K562 (cell line): Measurements from ENCODE around the gene FAM83G. TPM values are rescaled to one million over a fixed set of nuclear protein-coding genes. Genes with fewer than 3 reads are reported as not detected.

ENCODE experiments used
- CEBPG ChIP-seq, 3 experiments: fragments of 200-800 bp in 1 of 3; sonication (Bioruptor generic) in 1 of 3; sonication (generic) in 1 of 3; formaldehyde crosslinking in 1 of 3; IDR thresholded peaks in 2 of 3; conservative IDR thresholded peaks in 1 of 3; 2 replicates each; pipeline versions ENCODE4 v1.6.1 to v1.8.0; 2016 to 2022; ENCODE audit warnings: missing compliant biosample characterization in 2 of 3, missing genetic modification characterization in 2 of 3, mild to moderate bottlenecking in 1 of 3, missing genetic modification reagents in 1 of 3
- CGGBP1 ChIP-seq: fragments of 250-450 bp; sonication (Bioruptor Pico); IDR thresholded peaks from 2 replicates; pipeline ENCODE4 v1.9.0; 2021; ENCODE audit warnings: mild to moderate bottlenecking
- FOXA3 ChIP-seq, 2 experiments: fragments of 450-650 bp in 1 of 2; sonication (generic) in 1 of 2; formaldehyde crosslinking; IDR thresholded peaks in 1 of 2; conservative IDR thresholded peaks in 1 of 2; 2 replicates each; pipeline versions ENCODE4 v1.4.0 to v1.8.0; 2020 to 2022; ENCODE audit warnings: mild to moderate bottlenecking in 2 of 2, missing genetic modification reagents in 1 of 2
- FOXK2 ChIP-seq, 2 experiments: fragments of 450-650 bp; IDR thresholded peaks in 1 of 2; conservative IDR thresholded peaks in 1 of 2; 2 replicates each; pipeline ENCODE4 v1.6.1; 2016; ENCODE audit warnings: low read depth in 2 of 2, mild to moderate bottlenecking in 1 of 2
- HLTF ChIP-seq: fragments of 450-650 bp; IDR thresholded peaks from 2 replicates; pipeline ENCODE4 v1.6.1; 2016
- IRF1 ChIP-seq: sonication (generic); formaldehyde crosslinking; IDR thresholded peaks from 2 replicates; pipeline ENCODE4 v1.8.0; 2022; ENCODE audit warnings: missing genetic modification reagents, mild to moderate bottlenecking, borderline replicate concordance
- JUND ChIP-seq, 2 experiments: IDR thresholded peaks; 2 replicates in 1 of 2; 3 replicates in 1 of 2; pipeline ENCODE4 v1.6.1; 2011; ENCODE audit warnings: borderline replicate concordance in 2 of 2, low read depth in 2 of 2, low read length in 2 of 2, improper control_type of control experiment in 1 of 2, missing biosample characterization in 1 of 2, missing genetic modification characterization in 1 of 2, missing genetic modification reagents in 1 of 2
- MBD2 ChIP-seq: sonication (generic); IDR thresholded peaks from 2 replicates; pipeline ENCODE4 v1.6.1; 2016; ENCODE audit warnings: low read depth, borderline replicate concordance
- PCBP1 ChIP-seq: fragments of 200-400 bp; formaldehyde crosslinking; IDR thresholded peaks from 2 replicates; pipeline ENCODE4 v1.6.1; 2018; ENCODE audit warnings: mild to moderate bottlenecking, low read depth, low read length; ENCODE audit not compliant: poor library complexity, severe bottlenecking
- RB1 ChIP-seq: fragments of 450-650 bp; IDR thresholded peaks from 2 replicates; pipeline ENCODE4 v1.6.1; 2017; ENCODE audit warnings: low read depth, mild to moderate bottlenecking
- SRSF3 ChIP-seq: fragments of 200-400 bp; formaldehyde crosslinking; IDR thresholded peaks from 2 replicates; pipeline ENCODE4 v1.6.1; 2016; ENCODE audit warnings: mild to moderate bottlenecking, low read length, moderate library complexity; ENCODE audit not compliant: insufficient read depth
- TAF9B ChIP-seq: fragments of 450-650 bp; IDR thresholded peaks from 2 replicates; pipeline ENCODE4 v1.6.1; 2018; ENCODE audit warnings: mild to moderate bottlenecking; ENCODE audit not compliant: partially characterized antibody
- ZBTB12 ChIP-seq: fragments of 250-450 bp; sonication (Bioruptor Pico); IDR thresholded peaks from 2 replicates; pipeline ENCODE4 v1.4.0; 2020
- ZNF3 ChIP-seq: fragments of 250-450 bp; sonication (Bioruptor Pico); IDR thresholded peaks from 2 replicates; pipeline ENCODE4 v1.5.0; 2021; ENCODE audit warnings: mild to moderate bottlenecking, moderate library complexity
- ZNF551 ChIP-seq: fragments of 250-450 bp; sonication (Bioruptor Pico); IDR thresholded peaks from 2 replicates; pipeline ENCODE4 v1.5.0; 2021; ENCODE audit warnings: mild to moderate bottlenecking, moderate library complexity
- ZNF592 ChIP-seq: fragments of 450-650 bp; IDR thresholded peaks from 2 replicates; pipeline ENCODE4 v1.6.1; 2017; ENCODE audit warnings: antibody characterized with exemption, mild to moderate bottlenecking
- ZNF655 ChIP-seq: fragments of 250-450 bp; sonication (Bioruptor Pico); IDR thresholded peaks from 2 replicates; pipeline ENCODE4 v1.5.0; 2021
- ZNF707 ChIP-seq: fragments of 250-450 bp; sonication (Bioruptor Pico); conservative IDR thresholded peaks from 2 replicates; pipeline ENCODE4 v1.8.0; 2022; ENCODE audit warnings: inconsistent platforms, mild to moderate bottlenecking, moderate library complexity
- polyA plus RNA-seq, 8 experiments: library from polyadenylated mRNA; depleted of rRNA in 4 of 8; stranded (reverse) in 5 of 8; unstranded in 3 of 8; fragments of >200 nt; fragmentation: Nextera tagmentation in 2 of 8; fragmentation: Illumina TruSeq in 1 of 8; extraction: Ambion mirVana in 2 of 8; extraction: Trizol in 1 of 8; gene quantifications; 2 replicates each; pipeline versions ENCODE4 v1.2.1 to v1.2.3, GENCODE V29; 2011 to 2014; ENCODE audit warnings: inconsistent platforms in 1 of 8, missing spikeins in 1 of 8
- total RNA-seq, 7 experiments: library from RNA; depleted of rRNA in 6 of 7; stranded (reverse); fragments of >200 nt in 6 of 7; fragmentation: Illumina TruSeq in 2 of 7; extraction: Trizol in 2 of 7; gene quantifications; 2 replicates each; pipeline versions ENCODE4 v1.2.1 to v1.2.3, GENCODE V29; 2011 to 2021; ENCODE audit warnings: low replicate concordance in 1 of 7

FAM83G gene
- total and polyA plus RNA-seq, 9 of the 15 experiments (the other 6 are each of a cell fraction or from before 2014, with no cell fraction given) = 0.04 to 10.3 (median 4.5) TPM; not detected in 1

GRCh38 chr17:18981642-18982424 is 22.7 kb downstream of the FAM83G start (continued):
- TF ChIP-seq RB1 = no peak
- no peak for TF ChIP-seq ZNF655 (CRISPR knock-in tag)
- TF ChIP-seq CEBPG (CRISPR knock-in tag; IDR thresholded peaks at IDR 0.05) = peak; percentile 8; the same call in 1 of the 2 replicates
- TF ChIP-seq CEBPG (tag; conservative IDR thresholded peaks at IDR 0.05 in 1 of 2, IDR thresholded peaks at IDR 0.05 in 1 of 2) = no peak
- TF ChIP-seq TAF9B = no peak
- no peak for TF ChIP-seq ZNF707 (CRISPR knock-in tag)
- TF ChIP-seq FOXA3 (CRISPR knock-in tag; conservative IDR thresholded peaks at IDR 0.05 in 1 of 2, IDR thresholded peaks at IDR 0.05 in 1 of 2) = no peak
- no peak for TF ChIP-seq HLTF
- no peak for TF ChIP-seq FOXK2 (conservative IDR thresholded peaks at IDR 0.05 in 1 of 2, IDR thresholded peaks at IDR 0.05 in 1 of 2; ENCODE audit: low read depth in 2 of 2)
- TF ChIP-seq CGGBP1 (CRISPR knock-in tag) = no peak
- no peak for TF ChIP-seq SRSF3
- TF ChIP-seq ZNF3 (CRISPR knock-in tag) = no peak
- TF ChIP-seq ZNF592 = peak; percentile 84
- no peak for TF ChIP-seq PCBP1
- TF ChIP-seq ZNF551 (CRISPR knock-in tag) = no peak
- no peak for TF ChIP-seq ZBTB12 (CRISPR knock-in tag)
- TF ChIP-seq JUND (IDR thresholded peaks at IDR 0.05; ENCODE audit: borderline replicate concordance, low read depth, low read length) = no peak
- peak; percentile 26; the same call in 1 of the 3 replicates for TF ChIP-seq JUND (tag; IDR thresholded peaks at IDR 0.05; ENCODE audit: borderline replicate concordance, low read depth, low read length)
- TF ChIP-seq MBD2 = no peak
- TF ChIP-seq IRF1 (CRISPR knock-in tag) = no peak
